GM19193 (cell line): ENCODE measurements around the gene SYNPR.

Experiments used
- POLR2A ChIP-seq: IDR thresholded peaks from 4 replicates; pipeline ENCODE4 v1.6.1; 2011; ENCODE audit not compliant: insufficient read depth, insufficient read length; ENCODE audit errors: extremely low read depth

SYNPR gene

DNA sequence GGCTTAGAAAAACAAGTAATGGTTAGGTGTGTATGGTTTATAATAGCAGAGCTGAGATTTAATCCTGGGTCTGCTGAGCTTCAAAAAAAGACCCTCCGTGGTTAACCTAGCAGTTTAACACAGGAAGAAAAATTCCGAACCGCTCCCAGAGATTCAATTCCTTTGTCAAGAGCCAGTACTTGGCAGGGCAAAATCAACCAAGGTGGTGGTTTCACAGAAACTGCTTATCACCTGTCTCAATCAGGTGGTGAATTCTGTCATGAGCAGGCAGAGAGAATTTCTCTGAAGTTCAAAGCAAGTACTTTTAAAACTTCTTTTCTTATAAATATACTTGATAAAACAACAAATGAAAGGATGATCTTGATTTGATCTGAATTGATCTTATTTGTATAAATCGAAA, 17.2 kb downstream of the SYNPR start:
- TF ChIP-seq POLR2A = no peak

DNA sequence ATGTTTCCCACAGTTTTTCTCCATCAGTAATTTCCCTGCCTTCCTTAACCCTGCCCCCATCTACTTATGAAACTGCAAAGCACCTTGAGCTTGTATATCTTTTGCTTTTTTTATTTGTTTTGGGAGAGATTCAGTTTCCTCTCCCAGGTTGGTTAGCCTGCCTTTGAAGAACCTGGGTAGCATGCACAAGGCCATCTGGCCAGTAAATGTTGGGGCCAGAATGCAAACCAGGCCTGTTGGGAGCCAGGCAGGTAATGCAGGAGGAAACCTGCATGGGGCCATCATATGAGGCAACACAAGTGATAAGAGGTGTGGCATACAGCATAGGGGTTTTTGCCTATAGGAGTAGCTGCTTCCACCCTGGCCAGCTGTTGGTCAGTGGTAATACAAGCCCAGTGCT, 17.7 kb downstream of the SYNPR start:
- no peak for TF ChIP-seq POLR2A

DNA sequence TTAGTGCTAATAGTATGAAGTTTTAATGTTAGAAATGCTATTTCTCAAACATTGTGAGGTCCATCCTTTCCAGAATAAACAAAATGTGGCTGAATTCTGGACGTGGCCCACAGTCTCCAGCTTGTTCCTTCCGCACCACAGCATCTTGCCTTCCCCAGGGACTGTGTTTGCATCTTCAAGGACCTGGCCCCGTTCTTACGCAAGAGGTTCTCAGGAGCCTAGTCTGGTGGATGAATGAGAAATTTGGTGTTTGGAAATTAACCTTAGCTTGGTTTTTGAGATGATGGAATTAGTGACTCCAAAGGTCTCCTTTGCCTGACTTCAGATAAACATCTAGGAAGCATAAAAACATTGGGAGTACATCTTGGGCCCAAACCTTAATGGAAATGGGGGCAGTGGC, 18.1 kb downstream of the SYNPR start:
- TF ChIP-seq POLR2A = no peak

DNA sequence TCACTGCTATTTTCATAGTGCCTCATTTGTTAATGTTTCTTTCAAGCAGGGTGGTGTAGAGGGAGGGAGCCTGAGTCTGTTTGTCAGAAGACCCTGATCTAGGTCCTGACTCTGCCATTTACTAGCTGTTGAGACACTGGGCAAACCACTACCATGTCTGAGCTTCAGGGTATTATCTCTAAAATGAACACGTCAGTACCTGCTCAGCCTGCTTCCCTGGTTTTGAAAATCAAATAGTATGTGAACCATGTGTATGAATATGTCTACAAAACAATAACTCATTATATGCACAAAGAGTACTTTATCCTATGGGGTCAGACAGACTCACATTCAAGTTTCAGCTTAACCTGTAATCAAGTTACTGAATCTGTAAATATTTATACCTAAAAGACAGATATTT, 25.1 kb downstream of the SYNPR start:
- no peak for TF ChIP-seq POLR2A

DNA sequence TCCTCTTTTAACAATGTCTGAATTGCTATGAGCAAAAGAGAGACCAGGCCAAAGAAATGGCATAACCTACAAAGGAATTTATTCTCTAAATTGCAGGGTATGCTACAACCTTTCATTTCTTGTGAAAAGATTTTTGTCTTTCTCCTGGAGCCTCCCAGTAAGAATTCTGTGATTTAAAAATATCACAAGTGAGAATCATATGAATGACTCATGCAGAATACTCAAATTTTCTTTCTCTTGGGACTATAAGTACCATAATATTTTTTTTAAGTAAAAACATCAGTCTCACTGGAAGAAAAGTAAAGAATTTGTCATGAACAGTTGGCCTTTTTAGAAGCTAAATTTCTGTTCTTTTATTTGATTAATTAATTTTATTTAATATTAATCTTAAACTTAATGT, 26.3 kb downstream of the SYNPR start:
- TF ChIP-seq POLR2A = no peak

DNA sequence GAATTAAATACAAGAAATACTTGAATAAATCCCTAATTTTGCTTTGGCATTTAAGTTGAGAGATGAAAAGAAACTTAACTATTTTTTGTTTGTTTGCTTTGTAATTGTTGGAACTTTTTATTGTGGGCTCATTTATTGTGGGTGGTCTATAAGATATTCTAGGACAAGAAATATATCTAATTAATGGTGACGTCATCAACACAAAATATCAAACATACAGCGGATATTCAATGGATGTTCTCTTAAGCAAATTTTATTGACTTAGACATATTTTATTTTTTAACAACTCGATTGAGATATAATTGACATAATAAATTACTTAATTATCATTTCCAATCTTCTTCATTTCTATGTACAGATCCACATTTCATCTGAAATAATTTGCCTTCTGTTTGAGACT, 30.0 kb downstream of the SYNPR start:
- no peak for TF ChIP-seq POLR2A

DNA sequence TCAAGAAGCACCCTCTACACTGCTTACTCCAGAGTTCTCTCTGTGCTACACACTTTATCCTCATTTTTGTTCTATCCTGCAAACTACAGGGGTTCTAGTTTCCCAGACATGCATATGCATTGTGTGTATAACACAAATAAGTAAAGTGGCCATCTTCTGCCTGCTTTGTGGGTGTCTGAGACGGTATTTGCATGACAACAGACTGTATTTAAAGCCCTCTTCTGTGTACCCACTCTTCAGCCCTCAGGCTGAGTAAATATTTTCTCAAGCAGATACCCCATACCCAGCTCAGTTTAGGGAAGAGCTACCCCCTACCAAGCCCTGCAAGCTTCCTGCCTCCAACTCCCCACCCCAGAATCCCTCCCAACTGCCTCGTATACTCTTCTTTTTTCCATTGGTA, 31.7 kb downstream of the SYNPR start:
- TF ChIP-seq POLR2A = no peak

DNA sequence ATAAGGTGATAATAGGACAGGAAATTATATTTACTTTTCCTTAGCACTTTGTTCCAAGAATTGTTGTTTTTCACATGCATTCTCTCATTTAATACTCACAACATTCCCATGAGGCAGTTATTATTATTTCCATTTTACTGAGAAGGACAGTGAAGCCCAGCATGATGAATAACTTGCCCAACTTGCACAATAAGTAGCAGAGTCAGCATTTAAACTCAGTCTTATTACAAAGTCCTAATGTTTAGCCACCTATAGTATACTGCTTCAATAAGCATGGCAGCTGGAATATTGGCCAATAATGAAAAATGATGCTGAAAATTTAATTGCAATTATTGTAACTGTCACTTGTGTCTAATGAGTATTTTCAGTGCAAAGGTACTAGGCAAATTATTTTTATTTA, 45.7 kb downstream of the SYNPR start:
- no peak for TF ChIP-seq POLR2A

DNA sequence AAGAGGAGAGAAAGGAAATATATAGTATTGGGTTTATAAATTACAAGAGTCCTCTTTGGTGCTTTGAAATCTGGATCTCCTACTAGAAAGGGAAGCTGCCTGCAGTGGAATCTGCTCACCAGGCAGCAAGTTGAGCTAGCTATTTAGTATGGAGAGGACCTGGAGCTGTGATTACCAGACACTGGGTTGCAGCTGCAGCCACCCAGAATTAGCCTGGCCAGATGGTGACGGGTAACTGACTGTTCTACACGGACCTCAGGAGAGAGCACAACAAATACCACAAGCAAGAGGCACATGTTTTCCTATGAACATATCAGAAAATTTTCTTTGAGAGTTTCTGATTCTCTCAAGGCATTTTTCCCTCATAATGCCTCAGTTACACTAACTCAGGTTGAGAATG, 46.5 kb downstream of the SYNPR start:
- TF ChIP-seq POLR2A = no peak

DNA sequence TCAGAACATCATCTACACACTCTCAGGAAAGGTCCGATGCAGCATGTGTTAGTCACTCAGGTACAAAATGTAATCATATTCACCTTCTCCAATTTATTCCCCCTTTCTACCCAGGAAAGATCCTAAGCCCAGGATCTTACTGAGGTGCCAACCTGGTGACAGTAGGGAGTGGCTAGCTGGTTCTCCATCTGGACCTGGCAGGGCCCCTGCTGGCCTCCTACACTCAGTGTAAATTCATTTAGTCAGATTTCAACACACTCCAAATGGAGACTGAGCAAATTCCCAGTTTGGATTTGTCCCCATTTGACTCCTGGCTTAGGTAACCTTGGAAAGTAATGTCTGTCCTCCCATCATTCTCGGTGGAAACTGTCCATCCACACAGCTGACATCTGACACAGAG, 47.3 kb downstream of the SYNPR start:
- no peak for TF ChIP-seq POLR2A

DNA sequence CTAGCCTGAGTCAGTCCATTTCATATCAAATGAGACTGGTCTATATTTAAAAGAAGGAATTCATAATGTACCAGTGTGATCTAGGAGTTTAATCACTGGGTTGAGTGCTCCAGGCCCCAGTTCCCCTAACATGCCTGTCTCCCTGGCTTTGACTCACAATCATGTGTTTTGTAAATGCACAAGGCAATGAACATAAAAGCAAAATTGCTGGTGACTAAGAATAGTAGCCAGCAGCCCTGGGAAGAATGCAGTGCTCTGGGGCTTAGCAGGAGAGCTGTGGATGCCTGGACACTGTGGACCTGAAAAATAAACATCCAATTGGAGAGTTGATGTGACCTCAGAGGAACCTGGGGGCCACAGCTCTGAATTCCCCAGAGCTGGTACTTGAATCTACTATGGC, 50.3 kb downstream of the SYNPR start:
- TF ChIP-seq POLR2A = no peak

DNA sequence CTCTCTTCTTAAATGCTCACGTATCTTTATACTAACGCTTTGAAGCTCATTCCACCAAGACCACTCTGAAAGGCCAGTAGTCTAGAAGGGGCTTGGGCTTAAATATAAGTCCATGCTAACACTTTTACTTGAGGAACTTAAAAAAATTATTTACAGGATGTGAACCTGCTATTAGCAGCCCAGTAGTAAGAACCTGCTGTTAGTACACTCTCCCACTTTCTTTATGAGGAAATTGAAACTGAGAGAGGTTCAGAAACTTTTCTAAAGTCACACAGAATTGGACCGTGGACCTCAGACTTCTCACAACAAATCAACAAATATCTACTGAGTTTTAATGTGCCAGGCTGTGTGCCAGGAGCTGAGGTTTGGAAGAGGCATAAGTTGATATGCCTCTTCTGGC, 53.4 kb downstream of the SYNPR start:
- no peak for TF ChIP-seq POLR2A

DNA sequence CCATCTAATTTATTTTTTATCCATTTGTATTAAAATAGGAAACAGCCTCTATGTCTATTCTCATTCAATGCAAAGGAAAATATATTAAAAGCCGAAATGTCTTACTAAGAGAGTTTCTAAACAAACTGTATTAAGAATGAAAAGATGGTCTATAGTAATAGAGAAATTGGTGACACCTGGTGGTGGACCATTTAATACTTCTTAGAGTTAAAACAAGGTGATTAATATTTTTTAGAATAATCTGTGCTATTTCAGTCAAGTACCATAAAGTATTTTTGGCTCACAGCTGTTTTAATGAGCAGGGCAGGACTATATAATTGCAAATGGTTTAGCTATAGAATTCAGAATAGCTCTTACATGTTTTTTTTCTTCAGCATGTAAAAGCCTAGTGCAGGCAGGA, 55.7 kb downstream of the SYNPR start:
- TF ChIP-seq POLR2A = no peak

DNA sequence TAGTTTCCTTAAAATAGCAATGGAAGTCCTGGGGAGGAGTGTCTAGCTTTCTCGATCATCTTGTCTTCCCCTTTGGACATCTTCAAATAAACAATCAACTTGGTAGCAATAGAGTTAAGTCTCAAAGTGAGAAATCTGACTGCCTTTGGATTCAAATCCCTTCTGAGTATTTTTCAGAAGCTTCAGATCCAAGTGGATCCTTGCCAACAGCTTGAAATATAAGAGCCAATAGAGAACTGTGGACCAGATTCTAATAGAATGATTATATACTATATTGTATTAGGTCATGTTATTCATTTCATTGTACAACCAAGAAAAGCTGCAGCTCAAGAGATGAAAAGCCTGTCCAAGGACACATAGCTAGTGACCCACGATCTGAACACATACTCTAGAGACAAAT, 60.2 kb downstream of the SYNPR start:
- TF ChIP-seq POLR2A = no peak

DNA sequence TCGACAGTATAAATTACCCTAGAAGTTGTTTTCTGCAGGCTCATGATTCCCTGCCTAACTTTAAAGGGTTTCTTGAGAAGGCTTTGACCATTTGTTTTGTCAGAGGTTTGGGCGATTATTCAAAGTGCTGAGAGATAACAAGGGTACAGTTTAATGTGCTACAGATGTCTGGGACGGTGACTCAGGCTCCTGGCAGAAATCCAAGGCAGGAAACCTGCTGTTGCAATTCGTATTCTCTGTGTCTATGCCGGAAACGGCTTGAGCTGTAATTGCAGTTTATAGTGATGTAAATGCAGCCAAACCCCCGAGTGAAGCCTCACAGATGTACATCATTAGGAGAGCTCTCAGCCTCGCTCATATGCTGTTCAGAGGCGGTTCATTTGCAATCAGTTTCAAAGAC, 65.6 kb downstream of the SYNPR start:
- no peak for TF ChIP-seq POLR2A

DNA sequence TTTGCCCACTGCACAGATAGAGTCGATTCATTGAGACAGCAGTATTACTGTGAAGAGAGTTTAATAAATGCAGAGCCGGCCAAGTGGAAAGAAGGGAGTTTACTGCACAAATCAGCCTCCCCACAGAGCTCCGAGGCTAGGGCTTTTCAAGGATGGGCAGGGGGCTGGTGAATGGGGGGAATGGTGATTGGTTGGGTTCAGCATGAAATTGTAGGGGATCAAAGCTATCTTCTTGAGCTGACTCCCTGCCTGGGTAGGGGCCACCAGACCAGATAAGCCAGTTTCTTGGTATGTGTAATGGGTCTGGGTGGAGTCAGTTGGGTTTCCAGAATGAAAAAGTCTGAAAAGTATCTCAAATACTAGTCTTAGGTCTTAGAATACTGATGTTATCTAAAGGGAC, 66.6 kb downstream of the SYNPR start:
- TF ChIP-seq POLR2A = no peak
